Mesenteric fat pad (tissue), 1 donor: ENCODE results near the gene SSMEM1. TPM values are rescaled to one million over a fixed set of nuclear protein-coding genes. Genes with fewer than 3 reads are reported as not detected.
"Not testable (repeated sequence)": the region's sequence is repeated elsewhere in the genome, so short reads cannot be mapped to it uniquely, and the experiment has no call there.

ENCODE experiments used
- DNase-seq: peaks from one replicate; pipeline ENCODE4 v3.0.0-alpha.2; 2020; ENCODE audit warnings: low spot score
- total RNA-seq: library from RNA; stranded (reverse); fragmentation: NEBNext Ultra II Directional; extraction: Animal tissue kit (Norgen Biotek cat#: 25700); gene quantifications from one replicate; pipeline ENCODE4 v1.2.1, GENCODE V29; 2021
- donor health status: DM: yes; HTN: yes; CAD: no.

Gene SSMEM1
- total RNA-seq, 1 donor from 2014 or later = 0.39 TPM

GRCh38 chr7:130210181-130210935 lies 2.7 kb downstream of the SSMEM1 start:
- DNase-seq = no peak

GRCh38 chr7:130213828-130214227 lies 6.2 kb downstream of the SSMEM1 start:
- no peak for DNase-seq

- no peak for DNase-seq
These were observed 8.4 kb downstream of the SSMEM1 start for GRCh38 chr7:130216025-130216424.

- no peak for DNase-seq
These were observed 9.1 kb downstream of the SSMEM1 start for GRCh38 chr7:130216750-130217149.

- DNase-seq = no peak
These were observed 11.4 kb downstream of the SSMEM1 start for GRCh38 chr7:130218806-130219620.

GRCh38 chr7:130219871-130220270 lies 12.2 kb downstream of the SSMEM1 start:
- no peak for DNase-seq

GRCh38 chr7:130221746-130222145 lies 14.1 kb downstream of the SSMEM1 start:
- no peak for DNase-seq

GRCh38 chr7:130223646-130224045 lies 16.0 kb downstream of the SSMEM1 start:
- DNase-seq = no peak

- DNase-seq = no peak
These were observed 16.6 kb downstream of the SSMEM1 start for GRCh38 chr7:130224210-130224609.

GRCh38 chr7:130224923-130225322 lies 17.3 kb downstream of the SSMEM1 start:
- DNase-seq = not testable (repeated sequence)

- no peak for DNase-seq
These were observed 18.7 kb downstream of the SSMEM1 start for GRCh38 chr7:130226333-130226732.

GRCh38 chr7:130227883-130228575 lies 20.4 kb downstream of the SSMEM1 start:
- no peak for DNase-seq

GRCh38 chr7:130228840-130229502 lies 21.3 kb downstream of the SSMEM1 start:
- no peak for DNase-seq

- not testable (repeated sequence) for DNase-seq
These were observed 22.3 kb downstream of the SSMEM1 start for GRCh38 chr7:130229981-130230380.

GRCh38 chr7:130231792-130232191 lies 24.1 kb downstream of the SSMEM1 start:
- DNase-seq = no peak

- no peak for DNase-seq
These were observed 24.5 kb downstream of the SSMEM1 start for GRCh38 chr7:130232209-130232608.

- no peak for DNase-seq
These were observed 26.4 kb downstream of the SSMEM1 start for GRCh38 chr7:130234078-130234477.

GRCh38 chr7:130236361-130236760 lies 28.7 kb downstream of the SSMEM1 start:
- not testable (repeated sequence) for DNase-seq

- DNase-seq = no peak
These were observed 32.6 kb downstream of the SSMEM1 start for GRCh38 chr7:130240240-130240639.

GRCh38 chr7:130242198-130243014 lies 34.7 kb downstream of the SSMEM1 start:
- no peak for DNase-seq
